Middle frontal gyrus (tissue), 1 donor: ENCODE results near the gene MED13.
"Not testable (repeated sequence)": the region's sequence is repeated elsewhere in the genome, so short reads cannot be mapped to it uniquely, and the experiment has no call there.

ENCODE experiments used
- DNase-seq: peaks from one replicate; pipeline ENCODE4 v3.0.0-alpha.2; 2015; ENCODE audit warnings: low spot score; ENCODE audit errors: extremely low spot score

Gene MED13

GRCh38 chr17:62059414-62059813 is 5.7 kb downstream of the MED13 start:
- DNase-seq, result no peak

GRCh38 chr17:62058611-62059010 is 6.5 kb downstream of the MED13 start:
- no peak for DNase-seq

- no peak for DNase-seq
Measured at GRCh38 chr17:62057696-62058095, 7.4 kb downstream of the MED13 start.

GRCh38 chr17:62052765-62053338 is 12.2 kb downstream of the MED13 start:
- no peak for DNase-seq

GRCh38 chr17:62051053-62051452 is 14.0 kb downstream of the MED13 start:
- no peak for DNase-seq

GRCh38 chr17:62049299-62049698 is 15.8 kb downstream of the MED13 start:
- DNase-seq, result no peak

- no peak for DNase-seq
Measured at GRCh38 chr17:62048262-62048661, 16.8 kb downstream of the MED13 start.

GRCh38 chr17:62045517-62045916 is 19.6 kb downstream of the MED13 start:
- no peak for DNase-seq

- no peak for DNase-seq
Measured at GRCh38 chr17:62045109-62045508, 20.0 kb downstream of the MED13 start.

- DNase-seq, result no peak
Measured at GRCh38 chr17:62043602-62044001, 21.5 kb downstream of the MED13 start.

GRCh38 chr17:62043140-62043539 is 21.9 kb downstream of the MED13 start:
- DNase-seq, result no peak

- no peak for DNase-seq
Measured at GRCh38 chr17:62038248-62038647, 26.8 kb downstream of the MED13 start.

GRCh38 chr17:62033317-62033716 is 31.8 kb downstream of the MED13 start:
- DNase-seq, result no peak

- DNase-seq, result no peak
Measured at GRCh38 chr17:62032480-62032879, 32.6 kb downstream of the MED13 start.

- no peak for DNase-seq
Measured at GRCh38 chr17:62030264-62030663, 34.8 kb downstream of the MED13 start.

- DNase-seq, result no peak
Measured at GRCh38 chr17:62024866-62025265, 40.2 kb downstream of the MED13 start.

GRCh38 chr17:62017912-62018311 is 47.2 kb downstream of the MED13 start:
- DNase-seq, result no peak

- no peak for DNase-seq
Measured at GRCh38 chr17:62017496-62017895, 47.6 kb downstream of the MED13 start.

GRCh38 chr17:62014526-62014925 is 50.6 kb downstream of the MED13 start:
- no peak for DNase-seq

GRCh38 chr17:62009220-62009619 is 55.9 kb downstream of the MED13 start:
- no peak for DNase-seq

- DNase-seq, result no peak
Measured at GRCh38 chr17:62008294-62008693, 56.8 kb downstream of the MED13 start.

- DNase-seq, result no peak
Measured at GRCh38 chr17:62004388-62004787, 60.7 kb downstream of the MED13 start.

GRCh38 chr17:62003141-62003540 is 61.9 kb downstream of the MED13 start:
- not testable (repeated sequence) for DNase-seq

GRCh38 chr17:62001105-62001504 is 64.0 kb downstream of the MED13 start:
- no peak for DNase-seq
